ENCODE measurements around the gene MCF2L.

- TF ChIP-seq POLR2AphosphoS5 (IDR thresholded peaks at IDR 0.05), result no peak
- no peak for TF ChIP-seq POLR2A (IDR thresholded peaks at IDR 0.05)
- no peak for TF ChIP-seq CTCF (IDR thresholded peaks at IDR 0.05)
- no peak for TF ChIP-seq EP300 (IDR thresholded peaks at IDR 0.05)
Observed at GRCh38 chr13:113050734-113051431, 81.9 kb downstream of the MCF2L start.
